GM12878 (cell line): ENCODE measurements around the gene STK33. TPM values are rescaled to one million over a fixed set of nuclear protein-coding genes. Genes with fewer than 3 reads are reported as not detected.

Source experiments
- ATAC-seq: fragments of 200-7000 bp; cut with Tn5 transposase; 3 replicates; pipeline ENCODE4 v1.9.1; 2020; ENCODE audit warnings: mild to moderate bottlenecking, moderate library complexity
- BruUV-seq: library from RNA; stranded (reverse); fragments of 400-500 nt; replicated peaks from 2 replicates; lab custom pipeline; 2021; lab: Mats Ljungman, UMichigan
- CTCF ChIA-PET: fragments of 300-600 bp; sonication (Branson Sonifier 250); formaldehyde crosslinking; extraction: SDS; loops from one replicate; lab custom pipeline; 2021; ENCODE audit warnings: inconsistent platforms; lab: Yijun Ruan, JAX
- POLR2A ChIA-PET: fragments of 350-600 bp; formaldehyde crosslinking; extraction: SDS; loops from one replicate; lab custom pipeline; 2021; ENCODE audit warnings: inconsistent platforms; lab: Charles Lee
- RAD21 ChIA-PET: fragments of 300-600 bp; sonication (Branson Sonifier 250); formaldehyde crosslinking; loops from one replicate; lab custom pipeline; 2023; ENCODE audit warnings: antibody characterized with exemption; ENCODE audit not compliant: unreplicated experiment; lab: Charles Lee
- SMC1A ChIA-PET: fragments of 300-600 bp; sonication (Branson Sonifier 250); formaldehyde crosslinking; loops from one replicate; lab custom pipeline; 2023; ENCODE audit not compliant: unreplicated experiment, uncharacterized antibody; lab: Charles Lee
- DNase-seq: peaks from one replicate; pipeline ENCODE4 v3.0.0-alpha.2; 2011; ENCODE audit warnings: low read depth, low spot score
- FAIRE-seq: peaks from 3 replicates; lab custom pipeline; 2011; peaks lifted over from hg19 to GRCh38; lab: Jason Lieb, UNC
- H2AFZ ChIP-seq: 2 replicates; pipeline ENCODE4 v1.6.0; 2011; ENCODE audit warnings: low read depth, low read length, control low read depth; ENCODE audit not compliant: control insufficient read depth
- H3K27ac ChIP-seq: 2 replicates; pipeline ENCODE4 v1.5.1; 2011; ENCODE audit warnings: control low read depth; ENCODE audit not compliant: control insufficient read depth, insufficient read depth
- H3K27me3 ChIP-seq, 2 experiments: replicated peaks in 1 of 2; 2 replicates each; pipeline versions ENCODE4 v1.6.0 to v1.6.1; 2011; ENCODE audit warnings: low read length in 1 of 2; ENCODE audit not compliant: control insufficient read depth in 2 of 2, insufficient read depth in 2 of 2
- H3K36me3 ChIP-seq, 2 experiments: 2 replicates each; pipeline ENCODE4 v1.5.1; 2011; ENCODE audit warnings: low read length in 1 of 2; ENCODE audit not compliant: control insufficient read depth in 2 of 2, insufficient read depth in 2 of 2
- H3K4me1 ChIP-seq: 2 replicates; pipeline ENCODE4 v1.6.1; 2011; ENCODE audit warnings: mild to moderate bottlenecking, low read length, moderate library complexity, mixed read lengths; ENCODE audit not compliant: control insufficient read depth, insufficient read depth
- H3K4me2 ChIP-seq: 2 replicates; pipeline ENCODE4 v1.6.0; 2011; ENCODE audit warnings: control low read depth; ENCODE audit not compliant: control insufficient read depth, insufficient read depth
- H3K4me3 ChIP-seq: fragments of 200-600 bp; sonication (generic); 2 replicates; pipeline ENCODE4 v1.5.1; 2016
- H3K79me2 ChIP-seq: 2 replicates; pipeline ENCODE4 v1.6.0; 2011; ENCODE audit warnings: low read length; ENCODE audit not compliant: control insufficient read depth, insufficient read depth
- H3K9ac ChIP-seq: 2 replicates; pipeline ENCODE4 v1.8.0; 2011; ENCODE audit warnings: low read length, control low read depth, mixed read lengths; ENCODE audit not compliant: control insufficient read depth, insufficient read depth
- H3K9me3 ChIP-seq: replicated peaks from 3 replicates; pipeline ENCODE4 v1.5.1; 2011; ENCODE audit warnings: mild to moderate bottlenecking, low read length; ENCODE audit not compliant: control insufficient read depth, insufficient read depth
- H4K20me1 ChIP-seq: 2 replicates; pipeline ENCODE4 v1.6.0; 2011; ENCODE audit not compliant: control insufficient read depth, insufficient read depth
- CBFB ChIP-seq: IDR thresholded peaks from 2 replicates; pipeline ENCODE4 v1.6.1; 2016; ENCODE audit warnings: antibody characterized with exemption, low read depth
- HCFC1 ChIP-seq: fragments of 150-350 bp; IDR thresholded peaks from 2 replicates; pipeline ENCODE4 v1.6.1; 2014; ENCODE audit warnings: low read length
- MYB ChIP-seq: fragments of 150-350 bp; IDR thresholded peaks from 2 replicates; pipeline ENCODE4 v1.6.1; 2014; ENCODE audit warnings: mild to moderate bottlenecking, low read depth, low read length, borderline replicate concordance
- SRF ChIP-seq, 2 experiments: IDR thresholded peaks; 2 replicates each; pipeline ENCODE4 v1.6.1; 2011; ENCODE audit warnings: low read depth in 2 of 2, low read length in 2 of 2, mild to moderate bottlenecking in 1 of 2, moderate library complexity in 1 of 2
- TCF7 ChIP-seq: IDR thresholded peaks from 2 replicates; pipeline ENCODE4 v1.6.1; 2014; ENCODE audit warnings: antibody characterized with exemption, borderline replicate concordance
- ZBTB40 ChIP-seq: fragments of 450-650 bp; IDR thresholded peaks from 2 replicates; pipeline ENCODE4 v1.6.1; 2016; ENCODE audit warnings: mild to moderate bottlenecking, moderate library complexity, borderline replicate concordance
- ZNF384 ChIP-seq: IDR thresholded peaks from 2 replicates; pipeline ENCODE4 v1.6.1; 2012; ENCODE audit warnings: low read depth, mild to moderate bottlenecking, low read length, improper control_type of control experiment, borderline replicate concordance
- WGBS: methylation state at CpG from one replicate; pipeline ENCODE4 v1.1.6; 2016; ENCODE audit warnings: low lambda C conversion rate; ENCODE audit not compliant: insufficient replicate concordance, insufficient coverage; ENCODE audit errors: missing lambda C conversion rate; 5-methylcytosine and 5-hydroxymethylcytosine counted together
- in situ Hi-C: fragments of 300-500 bp; cut with MboI; formaldehyde crosslinking; loops from 9 replicates; pipeline ENCODE4 v1.14.3; 2018; ENCODE audit warnings: mixed read lengths
- intact Hi-C: fragments of 100-400 bp; cut with micrococcal nuclease; formaldehyde crosslinking; loops from one replicate; pipeline ENCODE4 v1.14.2; 2022; ENCODE audit not compliant: unreplicated experiment
- polyA plus RNA-seq, 11 experiments: library from polyadenylated mRNA; depleted of rRNA in 4 of 11; unstranded in 6 of 11; stranded (reverse) in 5 of 11; fragments of >200 nt; fragmentation: Nextera tagmentation in 4 of 11; fragmentation: Illumina TruSeq in 1 of 11; extraction: Ambion mirVana in 4 of 11; extraction: Trizol in 1 of 11; gene quantifications; 1 replicate in 1 of 11; 2 replicates in 10 of 11; pipeline versions ENCODE4 v1.2.1 to v1.2.3, GENCODE V29; 2011 to 2016; ENCODE audit warnings: inconsistent platforms in 2 of 11, missing spikeins in 2 of 11, low read depth in 1 of 11
- total RNA-seq, 4 experiments: library from RNA; depleted of rRNA in 3 of 4; stranded (reverse); fragments of >200 nt in 3 of 4; fragmentation: Illumina TruSeq in 1 of 4; extraction: Trizol in 1 of 4; gene quantifications; 2 replicates each; pipeline versions ENCODE4 v1.2.1 to v1.2.3, GENCODE V29; 2013 to 2021
- TF ChIP-seq, protein P1 (sequence below): IDR thresholded peaks from 2 replicates; pipeline ENCODE4 v1.6.1; 2012; ENCODE audit warnings: improper control_type of control experiment, low read depth, low read length; ENCODE audit not compliant: insufficient replicate concordance

Gene STK33
- total and polyA plus RNA-seq, 10 of the 15 experiments (the other 5 are each of a cell fraction or from before 2014, with no cell fraction given), result 5.2 to 27.3 (median 18.3) TPM

- peak overlapping the region; percentile 26; the same call in 1 of the 2 replicates for H3K27ac ChIP-seq
- H3K9me3 ChIP-seq, result no peaks in the 10 kb centered on the region; the same call in 2 of the 3 replicates
- H3K36me3 ChIP-seq, result no peaks in the 10 kb centered on the region
- H2AFZ ChIP-seq, result peak overlapping the region; percentile 97
- H3K27me3 ChIP-seq, result no peaks in the 10 kb centered on the region
- H3K4me3 ChIP-seq, result peak overlapping the region; percentile 92
- WGBS, result 12% methylated on average over 7 of the region's 7 CpGs
- peaks cover 3% of the 10 kb centered on the region; the same call in 1 of the 2 replicates for H3K4me1 ChIP-seq
- intact Hi-C loops, result loop anchor here (10.0 kb wide), 1 partner anchor 221 kb away; a partner anchor contains a TSS
- no TSS peak for BruUV-seq
- H3K9ac ChIP-seq, result peak overlapping the region; percentile 83
- peaks cover 14% of the 10 kb centered on the region for H3K79me2 ChIP-seq
- H3K4me2 ChIP-seq, result peak overlapping the region; percentile 97
- POLR2A ChIA-PET, result interaction anchor here (1.0 kb wide), 2 partner anchors 26 to 64 kb away, joined by 3 read pairs; no protein-coding TSS in a partner anchor
- FAIRE-seq, result no peak
- RAD21 ChIA-PET, result interaction anchor here (0.8 to 2.5 kb wide), 6 partner anchors 9 to 373 kb away, joined by 3 to 17 read pairs (median 5); no protein-coding TSS in a partner anchor
- no peak for DNase-seq
- no peaks in the 10 kb centered on the region for H4K20me1 ChIP-seq
- CTCF ChIA-PET, result interaction anchor here (1.0 to 2.8 kb wide), 7 partner anchors 9 to 387 kb away, joined by 3 to 20 read pairs (median 4); no protein-coding TSS in a partner anchor
- no peak for TF ChIP-seq HCFC1
- no peak; the same call in 1 of the 2 replicates for TF ChIP-seq ZBTB40
- no peak for TF ChIP-seq TCF7
- TF ChIP-seq, protein P1, sequence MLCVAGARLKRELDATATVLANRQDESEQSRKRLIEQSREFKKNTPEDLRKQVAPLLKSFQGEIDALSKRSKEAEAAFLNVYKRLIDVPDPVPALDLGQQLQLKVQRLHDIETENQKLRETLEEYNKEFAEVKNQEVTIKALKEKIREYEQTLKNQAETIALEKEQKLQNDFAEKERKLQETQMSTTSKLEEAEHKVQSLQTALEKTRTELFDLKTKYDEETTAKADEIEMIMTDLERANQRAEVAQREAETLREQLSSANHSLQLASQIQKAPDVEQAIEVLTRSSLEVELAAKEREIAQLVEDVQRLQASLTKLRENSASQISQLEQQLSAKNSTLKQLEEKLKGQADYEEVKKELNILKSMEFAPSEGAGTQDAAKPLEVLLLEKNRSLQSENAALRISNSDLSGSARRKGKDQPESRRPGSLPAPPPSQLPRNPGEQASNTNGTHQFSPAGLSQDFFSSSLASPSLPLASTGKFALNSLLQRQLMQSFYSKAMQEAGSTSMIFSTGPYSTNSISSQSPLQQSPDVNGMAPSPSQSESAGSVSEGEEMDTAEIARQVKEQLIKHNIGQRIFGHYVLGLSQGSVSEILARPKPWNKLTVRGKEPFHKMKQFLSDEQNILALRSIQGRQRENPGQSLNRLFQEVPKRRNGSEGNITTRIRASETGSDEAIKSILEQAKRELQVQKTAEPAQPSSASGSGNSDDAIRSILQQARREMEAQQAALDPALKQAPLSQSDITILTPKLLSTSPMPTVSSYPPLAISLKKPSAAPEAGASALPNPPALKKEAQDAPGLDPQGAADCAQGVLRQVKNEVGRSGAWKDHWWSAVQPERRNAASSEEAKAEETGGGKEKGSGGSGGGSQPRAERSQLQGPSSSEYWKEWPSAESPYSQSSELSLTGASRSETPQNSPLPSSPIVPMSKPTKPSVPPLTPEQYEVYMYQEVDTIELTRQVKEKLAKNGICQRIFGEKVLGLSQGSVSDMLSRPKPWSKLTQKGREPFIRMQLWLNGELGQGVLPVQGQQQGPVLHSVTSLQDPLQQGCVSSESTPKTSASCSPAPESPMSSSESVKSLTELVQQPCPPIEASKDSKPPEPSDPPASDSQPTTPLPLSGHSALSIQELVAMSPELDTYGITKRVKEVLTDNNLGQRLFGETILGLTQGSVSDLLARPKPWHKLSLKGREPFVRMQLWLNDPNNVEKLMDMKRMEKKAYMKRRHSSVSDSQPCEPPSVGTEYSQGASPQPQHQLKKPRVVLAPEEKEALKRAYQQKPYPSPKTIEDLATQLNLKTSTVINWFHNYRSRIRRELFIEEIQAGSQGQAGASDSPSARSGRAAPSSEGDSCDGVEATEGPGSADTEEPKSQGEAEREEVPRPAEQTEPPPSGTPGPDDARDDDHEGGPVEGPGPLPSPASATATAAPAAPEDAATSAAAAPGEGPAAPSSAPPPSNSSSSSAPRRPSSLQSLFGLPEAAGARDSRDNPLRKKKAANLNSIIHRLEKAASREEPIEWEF, result peak; percentile 15
- no peak for TF ChIP-seq SRF (IDR thresholded peaks at IDR 0.05; ENCODE audit: low read depth in 2 of 2, low read length in 2 of 2)
- TF ChIP-seq ZNF384, result no peak
- TF ChIP-seq MYB, result no peak
- TF ChIP-seq CBFB, result no peak
- peak; percentile 64 for ATAC-seq
- SMC1A ChIA-PET, result interaction anchor here (1.0 to 2.2 kb wide), 7 partner anchors 16 to 239 kb away, joined by 3 to 17 read pairs (median 3); no protein-coding TSS in a partner anchor
- in situ Hi-C loops, result no loop called here
Observed at GRCh38 chr11:8593455-8593854, 573 bp downstream of the STK33 start.
